Middle frontal gyrus (tissue), 1 donor: ENCODE data around the gene SOCS3.
A peak's percentile ranks its signal among the peaks of the same experiment; 100 is the strongest.
"Not testable (repeated sequence)": the region's sequence is repeated elsewhere in the genome, so short reads cannot be mapped to it uniquely, and the experiment has no call there.

Experiments
- DNase-seq: peaks from one replicate; pipeline ENCODE4 v3.0.0-alpha.2; 2015; ENCODE audit warnings: low spot score; ENCODE audit errors: extremely low spot score

SOCS3 gene

DNA sequence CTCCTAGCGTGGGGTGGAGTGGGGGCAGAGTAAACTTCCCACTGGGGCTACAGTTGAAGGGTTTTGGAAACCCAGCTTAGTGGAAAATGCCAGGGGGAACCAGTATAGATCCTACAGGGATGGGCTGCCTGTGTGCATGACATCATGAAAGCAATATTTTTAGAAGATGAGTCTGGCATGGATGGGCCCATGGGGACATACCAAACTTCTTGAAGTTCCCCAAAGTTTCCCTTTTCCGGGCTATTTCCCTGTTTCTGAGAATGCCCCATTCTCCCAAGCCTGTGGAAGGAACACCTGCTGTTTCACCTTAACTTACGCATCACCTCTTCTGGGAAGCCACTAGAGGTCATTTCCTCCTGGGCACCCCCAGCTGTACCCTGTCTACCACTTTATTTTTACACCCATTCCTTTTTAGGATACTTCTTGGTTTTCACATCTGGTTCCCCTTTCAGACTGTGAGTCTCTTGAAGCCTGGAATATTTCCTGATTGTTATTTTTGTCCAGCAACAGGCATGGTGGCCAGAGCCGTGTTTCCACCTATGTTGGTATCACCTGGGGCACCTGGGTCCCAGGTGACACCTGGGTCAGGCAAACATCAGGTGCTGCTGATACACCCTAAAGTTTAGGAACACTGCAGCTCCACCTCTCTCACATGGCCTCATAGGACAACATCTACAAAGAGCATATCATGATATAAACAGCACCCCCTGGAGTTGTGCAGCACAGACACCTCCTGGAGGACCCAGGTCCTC is 9.8 kb downstream of the SOCS3 start:
- no peak for DNase-seq

DNA sequence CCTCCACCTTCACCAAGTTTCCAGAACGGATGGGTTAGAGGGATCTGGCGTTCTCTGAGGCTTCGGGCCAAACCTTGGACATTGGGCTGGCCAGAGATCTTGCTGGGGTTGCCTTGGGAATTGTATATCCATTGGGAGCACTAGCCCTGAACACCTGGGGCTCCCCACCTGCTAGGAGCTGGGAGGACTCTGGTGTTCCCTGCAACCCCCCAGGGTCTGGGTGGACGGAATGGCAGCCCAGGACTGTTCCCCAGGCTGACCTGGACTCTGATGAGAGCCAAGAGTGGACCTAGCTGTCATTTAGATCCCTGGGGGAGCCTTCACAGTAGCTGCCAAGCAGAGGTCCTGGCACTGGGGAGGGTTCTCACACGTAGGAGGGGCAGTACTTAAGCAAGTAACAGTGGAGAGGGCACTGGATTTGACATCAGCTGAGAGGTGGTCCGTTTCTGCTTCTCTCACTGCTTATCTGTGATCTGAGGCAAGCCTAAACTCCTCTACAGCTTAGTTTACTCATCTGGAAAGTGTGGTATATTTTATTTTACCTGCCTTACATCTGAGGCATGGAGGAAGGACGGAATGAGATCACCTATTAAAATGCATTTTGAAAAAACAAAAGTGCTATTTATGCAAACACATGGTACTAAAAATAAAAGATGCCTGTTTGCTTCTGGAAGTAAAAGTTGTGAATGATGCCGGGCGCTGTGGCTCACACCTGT is 11.7 kb downstream of the SOCS3 start:
- DNase-seq = no peak

DNA sequence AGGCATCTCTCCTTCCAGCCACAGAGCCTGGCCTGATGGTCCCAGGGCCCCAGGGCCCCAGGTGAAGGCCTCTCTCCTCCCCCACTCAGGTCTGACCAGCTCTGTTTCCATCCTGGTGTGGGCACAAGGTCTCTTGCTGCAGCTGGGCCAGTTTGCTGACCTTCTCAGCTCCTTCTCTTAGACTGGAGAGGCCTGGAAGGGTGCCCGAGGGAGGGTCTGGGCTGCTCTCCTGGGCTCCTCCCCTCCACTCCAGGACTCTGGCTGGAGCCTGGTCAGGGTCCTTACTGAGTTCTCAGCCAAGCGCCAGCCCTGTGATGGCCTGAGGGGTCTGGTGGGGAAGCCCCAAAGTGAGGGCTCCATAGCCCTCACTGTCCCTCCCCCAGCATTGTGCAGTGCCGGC is 12.4 kb downstream of the SOCS3 start:
- DNase-seq = no peak

DNA sequence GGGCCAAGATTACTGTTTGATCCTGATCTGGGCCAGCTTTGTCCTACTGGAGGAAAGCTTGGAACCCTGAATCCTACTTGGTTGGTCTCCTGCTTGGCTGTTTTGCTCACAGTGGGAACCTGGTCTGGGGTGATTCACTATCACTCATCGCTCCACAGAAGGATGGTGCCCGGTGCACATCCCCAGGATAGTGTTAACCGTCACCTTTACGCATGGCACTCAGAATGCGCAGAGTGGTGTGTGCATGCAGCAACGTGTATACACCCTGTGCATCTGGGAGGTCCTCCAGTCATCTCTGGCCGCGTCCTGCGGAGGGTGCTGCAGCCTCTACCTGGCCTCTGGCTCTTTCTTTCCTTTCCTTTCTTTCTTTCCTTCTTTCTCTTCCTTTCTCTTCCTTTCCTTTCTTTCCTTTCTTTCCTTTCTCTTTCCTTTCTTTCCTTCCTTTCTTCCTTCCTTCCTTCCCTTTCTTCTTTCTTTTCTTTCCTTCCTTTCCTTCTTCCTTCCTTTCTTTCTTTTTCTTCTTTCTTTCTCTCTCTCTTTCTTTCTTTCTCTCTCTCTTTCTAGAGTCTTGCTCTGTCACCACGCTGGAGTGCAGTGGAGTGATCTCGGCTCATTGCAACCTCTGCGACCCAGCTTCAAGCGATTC is 13.1 kb downstream of the SOCS3 start:
- DNase-seq = no peak

DNA sequence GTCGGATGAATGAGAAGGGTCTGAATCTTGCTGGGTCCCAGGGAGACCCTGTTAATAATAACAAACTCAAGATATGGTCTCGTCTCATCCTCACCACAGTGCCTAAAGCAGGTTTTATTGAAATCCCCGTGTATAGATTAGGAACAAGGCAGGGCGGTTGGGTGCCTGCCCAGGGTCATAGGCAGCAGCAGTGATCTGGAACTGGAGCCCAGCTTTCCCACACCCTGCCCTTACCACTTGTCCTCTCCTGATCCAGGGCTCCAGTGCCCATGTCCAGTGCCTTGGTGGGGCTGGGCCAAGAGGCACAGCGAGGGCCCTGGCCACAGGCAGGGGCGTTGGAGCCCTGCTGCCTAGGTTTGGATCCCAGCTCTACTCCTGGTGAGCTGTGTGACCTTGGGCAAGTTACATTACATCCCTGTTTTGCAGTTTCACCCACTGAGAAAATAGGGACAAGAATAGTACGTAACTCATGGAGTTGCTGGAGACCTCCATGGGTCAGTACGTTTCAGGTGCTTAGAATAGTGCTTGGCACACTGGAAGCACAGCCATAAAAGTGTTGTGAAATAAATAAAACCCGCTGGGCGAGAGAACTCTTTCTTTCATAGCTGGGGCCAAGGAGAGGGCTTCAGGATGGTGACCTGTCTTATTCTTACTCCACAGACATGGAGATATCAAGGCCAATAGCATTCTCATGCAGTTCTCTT is 13.9 kb downstream of the SOCS3 start:
- DNase-seq = no peak

DNA sequence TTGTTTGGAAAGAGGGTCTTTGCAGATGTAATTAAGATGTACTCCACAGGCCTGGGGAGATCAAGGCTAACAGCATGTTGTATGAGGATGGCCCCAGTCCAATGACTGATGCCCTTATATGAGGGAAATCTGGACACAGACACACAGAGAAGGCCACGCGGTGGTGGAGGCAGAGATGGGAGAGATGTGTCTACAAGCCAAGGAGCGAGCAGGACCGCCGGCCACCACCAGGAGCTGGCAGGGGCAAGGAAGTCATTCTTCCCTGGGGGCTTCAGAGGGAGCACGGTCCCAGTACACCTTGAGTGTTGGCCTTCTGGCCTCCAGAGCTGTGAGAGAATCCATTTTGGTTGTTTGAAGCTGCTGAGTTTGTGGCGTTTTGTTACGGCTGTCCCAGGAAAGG is 14.7 kb downstream of the SOCS3 start:
- no peak for DNase-seq

DNA sequence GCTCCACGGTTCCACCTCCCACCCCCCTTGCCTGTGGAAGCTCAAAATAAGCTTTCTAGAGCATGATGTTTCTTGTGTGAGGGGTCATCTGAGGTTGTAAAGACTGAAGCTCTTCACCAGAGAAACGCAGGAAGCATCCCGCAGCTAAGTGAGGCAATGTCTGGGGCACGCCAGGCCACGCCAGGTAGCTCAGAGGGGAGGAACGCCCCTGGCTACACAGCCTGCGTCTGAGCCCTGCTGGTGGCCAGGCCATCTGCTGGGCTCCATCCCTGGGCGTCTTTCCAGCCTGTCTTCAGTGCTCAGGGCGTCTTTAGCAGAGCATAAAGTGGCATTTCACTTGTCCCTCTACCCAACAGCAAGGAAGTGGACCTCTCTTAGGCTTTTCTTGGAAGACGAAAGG is 15.2 kb downstream of the SOCS3 start:
- no peak for DNase-seq

DNA sequence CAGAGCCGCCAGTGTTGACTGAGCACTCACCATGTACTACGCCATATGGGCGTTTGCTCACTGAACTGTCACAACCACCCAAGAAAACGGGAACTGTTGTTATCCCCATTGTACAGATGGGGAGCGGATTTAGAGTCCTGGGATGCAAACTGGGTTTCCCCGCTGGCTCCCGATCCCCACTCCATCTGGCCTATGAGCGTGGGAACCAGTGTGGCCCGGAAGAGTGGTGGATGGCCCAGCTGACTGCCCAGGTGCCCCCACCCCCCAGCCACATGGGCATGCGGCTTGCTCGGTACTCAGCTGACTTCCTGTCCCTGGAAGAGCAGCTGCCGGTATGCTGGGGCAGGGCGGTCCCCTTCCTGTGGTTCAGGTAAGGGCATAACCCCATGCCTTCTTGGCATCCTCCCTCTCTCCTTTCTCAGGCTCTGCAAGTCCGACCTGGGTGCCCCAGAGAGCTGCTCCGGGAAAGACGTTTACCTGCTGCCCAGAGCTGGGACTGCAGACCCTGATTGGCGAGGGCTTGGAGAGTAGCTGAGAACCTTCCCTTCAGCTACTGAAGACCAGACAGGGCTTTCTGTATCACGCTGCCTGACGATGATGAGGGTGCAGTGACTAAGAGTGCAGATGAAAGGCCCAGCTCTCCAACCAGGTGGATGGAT is 16.2 kb downstream of the SOCS3 start:
- DNase-seq = no peak

DNA sequence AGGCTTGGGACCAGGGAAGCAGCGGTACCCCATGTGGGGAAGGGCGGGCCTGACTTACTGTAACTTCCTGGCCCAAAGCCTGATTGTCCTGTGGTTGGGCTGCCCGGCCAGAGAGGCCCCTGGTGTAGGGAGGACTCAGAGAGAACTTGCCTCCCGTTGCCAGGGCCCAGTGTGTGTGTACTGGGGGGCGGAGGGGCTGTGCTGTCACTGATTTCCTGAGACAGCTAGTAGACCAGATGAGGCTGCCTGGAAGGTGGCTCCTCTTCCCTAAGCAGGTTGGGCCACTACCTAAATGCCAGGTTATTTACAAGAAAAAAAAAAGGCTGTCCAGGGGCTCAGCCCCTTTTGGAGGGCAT is 16.7 kb downstream of the SOCS3 start:
- no peak for DNase-seq

DNA sequence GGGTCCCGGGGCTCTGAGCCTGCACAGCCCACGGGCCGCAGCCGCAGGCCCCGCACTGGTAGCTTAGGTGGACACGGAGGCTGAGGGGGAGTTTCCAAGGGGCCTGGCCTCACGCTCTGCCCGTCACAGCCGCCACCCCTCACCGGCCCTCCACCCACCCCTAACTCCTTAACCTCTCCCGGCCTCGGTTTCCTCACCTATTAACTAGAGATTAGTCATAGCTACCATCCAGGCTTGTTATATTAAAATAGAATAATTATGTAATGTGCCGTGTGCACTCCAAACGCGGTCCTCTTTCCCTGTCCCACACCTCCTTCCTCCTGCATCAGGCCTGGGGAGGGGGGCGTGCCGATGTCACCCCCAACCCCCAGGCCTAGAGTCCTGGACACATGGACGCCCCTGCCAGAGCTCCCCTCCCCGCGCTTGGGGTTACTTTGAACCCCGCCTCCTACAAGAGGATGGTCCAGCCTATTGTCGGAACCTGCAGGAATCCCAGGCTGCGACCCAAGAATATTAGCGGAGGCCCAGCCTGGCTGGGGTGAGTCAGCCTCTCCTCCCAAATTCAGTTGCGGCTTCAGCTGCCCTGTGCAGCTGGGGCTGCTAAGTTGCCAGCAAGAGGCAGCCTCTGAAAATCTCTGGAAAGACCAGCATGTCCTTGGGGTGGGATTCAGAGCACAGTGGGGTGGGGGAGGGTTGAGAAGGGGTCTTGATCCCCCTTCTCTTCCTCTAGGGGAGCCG is 17.3 kb downstream of the SOCS3 start:
- DNase-seq = no peak

DNA sequence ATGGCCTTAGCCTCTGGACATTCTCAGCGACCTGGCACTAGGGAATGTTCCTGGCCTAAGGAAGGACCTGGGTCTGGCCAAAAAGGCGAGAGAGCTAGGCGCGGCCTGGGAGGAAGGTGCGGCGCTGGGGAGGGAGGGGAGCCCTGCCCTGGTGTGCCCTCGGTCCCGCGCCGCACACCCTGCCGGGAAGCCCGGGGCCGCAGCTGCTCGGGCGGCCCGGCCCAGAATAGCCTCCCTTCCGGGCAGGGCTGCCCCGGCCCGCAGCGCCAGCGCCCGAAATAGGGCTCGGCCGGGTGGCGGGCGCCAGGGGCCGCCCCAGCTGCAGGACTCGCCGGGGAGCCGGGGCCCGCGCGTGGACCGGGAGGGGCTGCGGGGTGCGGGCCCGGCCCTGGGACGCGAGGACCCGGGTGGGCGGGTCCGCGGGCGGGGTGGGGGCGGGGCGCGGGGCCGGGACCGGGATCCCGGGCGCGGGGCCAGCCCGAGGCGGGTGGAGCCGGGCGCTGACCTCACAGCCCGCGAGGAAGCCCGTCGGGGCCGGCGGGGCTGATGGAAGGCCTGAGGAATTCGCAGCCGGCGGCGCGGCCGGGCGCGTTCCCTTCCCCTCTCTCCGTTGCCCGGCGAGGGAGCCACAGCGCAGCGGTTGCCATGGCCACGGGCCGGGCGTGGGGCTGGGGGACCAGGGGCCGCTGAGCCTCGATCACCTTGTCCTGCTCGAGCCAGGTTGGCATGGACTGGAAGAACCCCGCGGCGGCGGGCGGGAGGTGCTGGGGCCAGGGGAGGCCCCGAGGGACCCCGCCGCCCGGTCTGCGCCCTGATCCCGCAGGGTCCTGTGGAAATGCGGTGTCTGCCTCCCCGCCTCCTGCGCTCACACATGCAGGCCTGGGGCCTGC is 18.1 kb downstream of the SOCS3 start:
- DNase-seq = peak; percentile 41

DNA sequence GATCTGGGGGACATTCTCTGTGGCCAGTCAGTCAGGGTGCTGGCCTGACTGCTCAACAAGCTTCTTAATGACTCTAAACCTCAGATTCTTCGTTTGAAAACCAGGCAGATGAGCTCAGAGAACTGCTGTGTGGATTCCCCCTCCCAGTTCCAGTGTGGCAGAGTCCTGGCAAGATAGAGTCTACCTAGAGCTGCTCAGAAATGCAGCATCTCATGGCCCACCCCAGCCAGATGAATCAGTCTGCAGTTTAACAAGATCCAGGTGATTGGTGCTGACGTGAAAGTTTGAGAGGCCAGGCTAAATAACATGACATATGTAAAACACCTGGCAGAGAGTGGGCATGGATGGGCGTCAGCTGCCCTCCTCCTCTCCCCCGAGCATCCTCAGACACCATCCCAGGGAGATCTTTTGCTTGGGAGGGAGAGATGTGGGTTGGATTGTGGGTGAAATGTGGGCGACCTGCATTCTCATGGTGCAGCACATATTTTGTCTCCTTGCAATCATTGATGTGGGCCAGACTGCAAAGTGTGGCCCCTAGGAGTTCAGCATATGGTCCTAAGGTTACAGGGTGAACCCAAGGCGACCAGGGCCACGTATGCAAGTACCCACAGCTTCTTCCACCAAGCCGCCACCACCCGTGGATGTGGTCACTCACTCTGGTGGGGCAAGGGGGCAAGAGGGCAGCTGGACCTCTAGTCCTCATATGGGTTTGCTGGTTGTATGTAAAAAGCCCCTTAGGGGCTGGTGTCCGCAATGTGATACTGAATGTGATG is 19.5 kb downstream of the SOCS3 start:
- no peak for DNase-seq

DNA sequence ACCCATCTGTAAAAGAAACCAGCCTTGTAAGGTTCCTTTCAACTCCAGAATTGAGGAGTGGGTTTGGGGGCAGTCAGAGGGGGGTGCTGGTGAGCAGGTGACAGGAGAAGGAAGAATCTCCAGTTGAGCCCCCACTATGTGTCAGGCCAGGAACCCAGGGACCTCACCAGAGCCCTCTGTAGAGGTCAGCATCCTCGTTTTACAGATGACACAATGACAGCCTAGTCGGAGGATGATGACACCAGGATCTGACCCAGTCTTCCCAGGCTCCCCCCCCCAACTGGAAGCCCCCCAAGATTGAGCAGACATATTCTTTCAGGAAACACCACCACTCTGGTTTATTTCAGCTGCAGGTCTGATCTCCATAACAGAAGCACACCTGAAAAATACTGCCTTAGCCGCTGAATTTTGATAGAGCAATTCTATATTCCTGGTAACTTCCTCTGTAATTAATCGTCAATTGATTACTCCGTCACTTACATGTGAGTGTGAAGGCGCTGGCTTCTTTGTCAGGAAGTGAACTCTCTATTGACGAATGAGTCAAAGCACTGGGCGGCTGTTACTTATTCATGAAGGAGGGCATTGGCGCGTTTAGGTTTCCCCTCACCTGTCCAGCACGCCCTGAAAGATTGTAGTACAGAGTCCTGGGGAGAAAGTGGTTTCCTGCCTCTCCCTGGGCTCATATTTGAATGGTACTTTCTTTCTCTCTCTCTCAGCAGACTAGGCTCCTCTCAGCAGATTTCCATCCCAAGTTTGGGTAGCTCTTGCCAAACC is 21.2 kb downstream of the SOCS3 start:
- DNase-seq = no peak

DNA sequence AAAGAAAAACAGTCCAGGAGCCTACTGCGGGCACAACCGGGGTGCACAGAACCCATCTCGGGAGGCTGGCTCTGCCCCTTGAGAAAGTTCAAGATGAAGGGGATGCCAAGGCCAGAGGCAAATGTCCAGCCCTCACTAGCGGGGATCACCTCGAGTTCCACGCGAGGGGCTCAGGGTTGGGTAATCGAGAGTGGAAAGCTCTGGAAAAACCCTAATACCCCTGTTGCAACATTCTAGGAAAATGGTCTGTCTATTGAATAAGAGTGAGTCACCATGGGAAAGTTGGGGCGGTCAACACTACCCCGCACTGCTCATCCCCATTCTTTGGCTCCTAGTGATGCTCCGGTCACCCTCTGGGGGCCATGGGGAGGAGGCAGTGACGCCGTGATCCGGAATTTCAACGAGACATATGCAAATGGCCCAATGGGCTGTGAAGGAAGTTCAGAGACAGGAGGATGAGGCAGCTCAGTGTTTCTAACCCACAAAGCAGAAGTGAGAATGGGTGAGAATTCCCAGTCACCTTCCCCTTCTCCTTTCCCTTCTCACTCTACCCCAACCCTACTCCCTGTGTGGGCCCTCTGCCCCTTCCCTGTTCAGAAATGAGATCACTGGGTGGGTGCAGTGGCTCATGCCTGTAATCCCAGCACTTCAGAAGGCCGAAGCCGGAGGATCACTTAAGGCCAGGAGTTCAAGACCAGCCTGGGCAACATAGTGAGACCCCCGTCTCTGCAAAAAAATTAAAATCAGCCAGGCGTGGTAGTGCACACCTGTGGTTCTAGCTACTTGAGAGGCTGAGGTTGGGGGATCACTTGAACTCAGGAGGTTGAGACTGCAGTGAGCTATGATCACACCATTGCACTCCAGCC is 22.4 kb downstream of the SOCS3 start:
- no peak for DNase-seq

DNA sequence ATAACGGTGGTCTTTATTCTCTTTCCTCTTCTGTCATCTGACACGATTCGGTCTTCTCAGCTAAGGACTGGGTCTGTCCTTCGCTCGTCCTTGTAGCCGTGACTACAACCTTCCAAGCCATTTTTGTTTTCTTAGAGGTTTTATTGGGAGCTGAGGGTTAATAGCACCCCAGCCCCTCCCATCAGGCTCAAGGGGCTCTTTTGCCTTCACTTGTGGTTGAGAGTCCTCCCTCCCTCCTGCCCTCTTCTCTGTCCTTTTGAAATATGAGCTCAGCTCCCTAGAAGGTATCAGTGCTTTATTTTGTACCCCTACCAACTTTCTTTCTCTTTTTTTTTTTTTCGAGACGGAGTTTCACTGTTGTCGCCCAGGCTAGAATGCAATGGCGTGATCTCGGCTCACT is 24.7 kb downstream of the SOCS3 start:
- DNase-seq = no peak

DNA sequence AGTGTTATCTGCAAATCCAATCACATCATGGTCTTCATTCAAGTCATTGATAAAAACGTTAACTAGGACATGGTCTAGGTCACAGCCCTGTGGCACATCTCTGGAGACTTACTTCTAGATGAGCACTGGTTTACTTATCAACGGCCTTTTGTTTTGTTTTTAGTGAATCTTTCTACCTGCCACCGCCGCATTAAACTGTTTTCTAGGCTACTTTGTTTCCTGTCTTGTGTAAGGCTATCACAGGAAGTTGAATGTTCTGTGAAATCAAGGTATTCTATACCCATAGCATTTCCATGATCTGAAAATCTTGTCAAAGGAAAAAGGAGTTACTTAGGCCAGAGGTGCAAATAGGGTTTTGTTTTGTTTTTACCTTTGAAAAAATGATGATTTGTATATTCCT is 26.9 kb downstream of the SOCS3 start:
- DNase-seq = no peak

DNA sequence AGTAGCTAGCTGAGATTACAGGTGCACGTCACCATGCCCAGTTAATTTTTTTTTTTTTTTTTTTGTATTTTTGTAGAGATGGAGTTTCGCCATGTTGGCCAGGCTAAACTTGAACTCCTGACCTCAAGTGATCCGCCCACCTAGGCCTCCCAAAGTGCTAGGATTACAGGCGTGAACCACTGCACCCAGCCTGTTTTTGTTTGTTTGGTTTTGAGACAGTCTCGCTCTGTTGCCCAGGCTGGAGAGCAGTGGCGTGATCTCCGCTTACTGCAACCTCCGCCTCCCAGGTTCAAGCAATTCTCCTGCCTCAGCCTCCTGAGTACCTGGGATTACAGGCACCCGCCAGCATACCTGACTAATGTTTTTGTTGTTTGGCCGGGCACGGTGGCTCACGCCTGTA is 28.5 kb downstream of the SOCS3 start:
- not testable (repeated sequence) for DNase-seq
